Measurements from ENCODE around the gene DDX11. TPM values are rescaled to one million over a fixed set of nuclear protein-coding genes. Genes with fewer than 3 reads are reported as not detected.
"Not testable (repeated sequence)": the region's sequence is repeated elsewhere in the genome, so short reads cannot be mapped to it uniquely, and the experiment has no call there.

DDX11 gene
- 15.2 and 17.0 TPM in 2 replicates for total RNA-seq (ENCODE audit: low replicate concordance)

- peak; percentile 81 for DNase-seq (ENCODE audit: low read depth)
- H3K4me3 ChIP-seq (ENCODE audit: low read depth, low read length), result peak within 1 kb of the TSS; percentile 74
These were observed at the start of gene DDX11 for GRCh38 chr12:31073527-31074332. Gene DDX11 (plus strand): TSS chr12:31073860. CDS start chr12:31078394, 4,534 bp downstream.

- no peak for TF ChIP-seq CTCF (IDR thresholded peaks at IDR 0.05; ENCODE audit: insufficient read depth, low read length)
These were observed 47.5 kb upstream of the DDX11 start for GRCh38 chr12:31026202-31026601.

GRCh38 chr12:31027006-31027405 lies 46.7 kb upstream of the DDX11 start:
- H3K4me3 ChIP-seq (ENCODE audit: low read depth, low read length); DNase-seq (ENCODE audit: low read depth): not testable (repeated sequence)

More at GRCh38 chr12:31026202-31026601, 47.5 kb upstream of the DDX11 start:
- no peak overlapping the region for H3K4me3 ChIP-seq (ENCODE audit: low read depth, low read length)
- no peak for DNase-seq (ENCODE audit: low read depth)

GRCh38 chr12:31029468-31029867 lies 44.2 kb upstream of the DDX11 start:
- H3K4me3 ChIP-seq (ENCODE audit: low read depth, low read length), result no peak overlapping the region
- no peak for TF ChIP-seq CTCF (IDR thresholded peaks at IDR 0.05; ENCODE audit: insufficient read depth, low read length)
- DNase-seq (ENCODE audit: low read depth), result no peak

GRCh38 chr12:31029916-31030562 lies 43.6 kb upstream of the DDX11 start:
- no peak for DNase-seq (ENCODE audit: low read depth)
- no peak overlapping the region for H3K4me3 ChIP-seq (ENCODE audit: low read depth, low read length)
- no peak for TF ChIP-seq CTCF (IDR thresholded peaks at IDR 0.05; ENCODE audit: insufficient read depth, low read length)

- DNase-seq (ENCODE audit: low read depth), result no peak
- no peak for TF ChIP-seq CTCF (IDR thresholded peaks at IDR 0.05; ENCODE audit: insufficient read depth, low read length)
- no peak overlapping the region for H3K4me3 ChIP-seq (ENCODE audit: low read depth, low read length)
These were observed 41.7 kb upstream of the DDX11 start for GRCh38 chr12:31031951-31032335.

GRCh38 chr12:31033146-31033545 lies 40.5 kb upstream of the DDX11 start:
- no peak for TF ChIP-seq CTCF (IDR thresholded peaks at IDR 0.05; ENCODE audit: insufficient read depth, low read length)
- H3K4me3 ChIP-seq (ENCODE audit: low read depth, low read length), result no peak overlapping the region
- no peak for DNase-seq (ENCODE audit: low read depth)

Measured in fibroblast of the aortic adventitia (primary cell).